Measurements from ENCODE around the gene GAGE10.
"Not testable (repeated sequence)": the region's sequence is repeated elsewhere in the genome, so short reads cannot be mapped to it uniquely, and the experiment has no call there.

- TF ChIP-seq EP300 (IDR thresholded peaks at IDR 0.05; ENCODE audit: borderline replicate concordance in 1 of 2, low read depth in 2 of 2, low read length in 2 of 2); YY1 (IDR thresholded peaks at IDR 0.05; ENCODE audit: low read depth, low read length); CTCF (IDR thresholded peaks at IDR 0.05; ENCODE audit: control extremely low read depth in 1 of 3, insufficient read depth in 1 of 3, low read depth in 1 of 3, low read length in 3 of 3); RAD21 (IDR thresholded peaks at IDR 0.05 in 1 of 2, conservative IDR thresholded peaks at IDR 0.05 in 1 of 2; ENCODE audit: low read depth in 2 of 2, low read length in 2 of 2); ATF3 (IDR thresholded peaks at IDR 0.05; ENCODE audit: insufficient read depth, low read depth, low read length); CBX8 (IDR thresholded peaks at IDR 0.05; ENCODE audit: borderline replicate concordance, low read depth, low read length); POLR2AphosphoS5 (IDR thresholded peaks at IDR 0.05; ENCODE audit: low read depth, low read length); TCF12 (IDR thresholded peaks at IDR 0.05; ENCODE audit: low read depth, low read length); EGR1 (IDR thresholded peaks at IDR 0.05; ENCODE audit: borderline replicate concordance, low read depth, low read length); EZH2 (IDR thresholded peaks at IDR 0.05; ENCODE audit: low read depth, low read length, severe bottlenecking); CBX5 (IDR thresholded peaks at IDR 0.05; ENCODE audit: low read depth, low read length); RNF2 (IDR thresholded peaks at IDR 0.05; ENCODE audit: borderline replicate concordance, low read depth, low read length, missing control alignments, poor library complexity, severe bottlenecking); POU5F1 (IDR thresholded peaks at IDR 0.05; ENCODE audit: low read depth, low read length): not testable (repeated sequence)
- TF ChIP-seq, protein P1, sequence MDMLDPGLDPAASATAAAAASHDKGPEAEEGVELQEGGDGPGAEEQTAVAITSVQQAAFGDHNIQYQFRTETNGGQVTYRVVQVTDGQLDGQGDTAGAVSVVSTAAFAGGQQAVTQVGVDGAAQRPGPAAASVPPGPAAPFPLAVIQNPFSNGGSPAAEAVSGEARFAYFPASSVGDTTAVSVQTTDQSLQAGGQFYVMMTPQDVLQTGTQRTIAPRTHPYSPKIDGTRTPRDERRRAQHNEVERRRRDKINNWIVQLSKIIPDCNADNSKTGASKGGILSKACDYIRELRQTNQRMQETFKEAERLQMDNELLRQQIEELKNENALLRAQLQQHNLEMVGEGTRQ (IDR thresholded peaks at IDR 0.05; ENCODE audit: low read length) = not testable (repeated sequence)
Measured at GRCh38 chrX:49307775-49308174, 4.3 kb downstream of the GAGE10 start.

All from H1 (cell line).